SU-DHL-6 (cell line): ENCODE results near the gene DPCD.

Experiments
- EZH2phosphoT487 ChIP-seq: fragments of 200-600 bp; sonication (generic), shearing (Covaris generic); conservative IDR thresholded peaks from 2 replicates; pipeline ENCODE4 v1.6.1; 2018; ENCODE audit warnings: mild to moderate bottlenecking, antibody characterized with exemption, low read length, moderate library complexity, mixed read lengths
- TF ChIP-seq, protein P1 (sequence below): fragments of 200-600 bp; sonication (generic); IDR thresholded peaks from one replicate; pipeline ENCODE4 v1.5.1; 2017; ENCODE audit warnings: antibody characterized with exemption, mild to moderate bottlenecking, low read length, moderate library complexity; ENCODE audit not compliant: insufficient read depth, poor library complexity, severe bottlenecking

DNA sequence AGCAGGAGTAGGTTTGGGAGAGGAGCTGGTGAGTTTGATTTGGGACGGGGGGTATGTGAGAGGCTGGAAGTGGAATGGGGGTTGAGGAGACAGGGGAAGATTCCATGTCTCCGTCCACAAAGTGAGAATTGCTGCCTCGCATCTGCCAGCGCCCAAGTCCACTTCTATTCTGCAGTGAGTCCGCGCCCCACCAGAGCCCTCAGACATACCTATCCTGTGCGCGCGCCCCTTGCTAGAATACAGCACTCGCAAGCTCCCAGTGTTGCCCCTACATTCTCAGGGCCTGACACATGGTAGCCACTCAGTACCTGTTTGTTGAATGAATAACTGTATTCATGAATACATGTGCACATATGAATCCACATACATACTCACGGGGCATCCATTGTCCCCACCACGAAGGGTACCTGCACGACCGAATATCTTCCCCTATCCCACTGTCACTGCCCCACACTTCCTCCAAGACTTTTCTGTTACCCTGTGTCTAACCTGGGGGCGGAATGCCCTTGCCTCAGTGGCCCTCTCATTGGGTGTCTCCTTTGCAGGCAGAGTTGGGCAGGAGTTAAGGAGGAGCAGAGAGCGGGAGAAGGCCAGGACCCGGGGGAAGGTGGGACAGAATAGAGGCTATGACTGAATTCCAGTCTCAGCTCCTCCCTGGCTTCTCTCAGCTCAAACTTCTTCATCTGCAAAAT lies 19.9 kb upstream of the DPCD start:
- TF ChIP-seq, protein P1, sequence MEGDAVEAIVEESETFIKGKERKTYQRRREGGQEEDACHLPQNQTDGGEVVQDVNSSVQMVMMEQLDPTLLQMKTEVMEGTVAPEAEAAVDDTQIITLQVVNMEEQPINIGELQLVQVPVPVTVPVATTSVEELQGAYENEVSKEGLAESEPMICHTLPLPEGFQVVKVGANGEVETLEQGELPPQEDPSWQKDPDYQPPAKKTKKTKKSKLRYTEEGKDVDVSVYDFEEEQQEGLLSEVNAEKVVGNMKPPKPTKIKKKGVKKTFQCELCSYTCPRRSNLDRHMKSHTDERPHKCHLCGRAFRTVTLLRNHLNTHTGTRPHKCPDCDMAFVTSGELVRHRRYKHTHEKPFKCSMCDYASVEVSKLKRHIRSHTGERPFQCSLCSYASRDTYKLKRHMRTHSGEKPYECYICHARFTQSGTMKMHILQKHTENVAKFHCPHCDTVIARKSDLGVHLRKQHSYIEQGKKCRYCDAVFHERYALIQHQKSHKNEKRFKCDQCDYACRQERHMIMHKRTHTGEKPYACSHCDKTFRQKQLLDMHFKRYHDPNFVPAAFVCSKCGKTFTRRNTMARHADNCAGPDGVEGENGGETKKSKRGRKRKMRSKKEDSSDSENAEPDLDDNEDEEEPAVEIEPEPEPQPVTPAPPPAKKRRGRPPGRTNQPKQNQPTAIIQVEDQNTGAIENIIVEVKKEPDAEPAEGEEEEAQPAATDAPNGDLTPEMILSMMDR: no peak
- no peak for TF ChIP-seq EZH2phosphoT487
